Measurements from ENCODE around the gene CAPN14. TPM values are rescaled to one million over a fixed set of nuclear protein-coding genes. Genes with fewer than 3 reads are reported as not detected.

CAPN14 gene
- total RNA-seq, 1 donor from 2014 or later, result 10.3 TPM

- no peaks in the 10 kb centered on the region for H3K36me3 ChIP-seq (ENCODE audit: control insufficient read depth, insufficient read depth, low read length)
- FAIRE-seq (no peak), DNase-seq (ENCODE audit: low read depth) (no peak)
- no peak for TF ChIP-seq CTCF (IDR thresholded peaks at IDR 0.05; ENCODE audit: insufficient read depth, low read length, severe bottlenecking)
- H3K4me3 ChIP-seq (ENCODE audit: low read depth, low read length), result no peak overlapping the region
- no peaks in the 10 kb centered on the region for H3K27me3 ChIP-seq (ENCODE audit: control insufficient read depth, insufficient read depth, low read length)
These were observed 15.3 kb upstream of the CAPN14 start for GRCh38 chr2:31232586-31232985.

- no peaks in the 10 kb centered on the region for H3K27me3 ChIP-seq (ENCODE audit: control insufficient read depth, insufficient read depth, low read length)
- H3K4me3 ChIP-seq (ENCODE audit: low read depth, low read length), result no peak overlapping the region
- no peak for FAIRE-seq
- TF ChIP-seq CTCF (IDR thresholded peaks at IDR 0.05; ENCODE audit: insufficient read depth, low read length, severe bottlenecking), result no peak
- no peak for DNase-seq (ENCODE audit: low read depth)
- no peaks in the 10 kb centered on the region for H3K36me3 ChIP-seq (ENCODE audit: control insufficient read depth, insufficient read depth, low read length)
These were observed 14.4 kb upstream of the CAPN14 start for GRCh38 chr2:31231571-31232302.

GRCh38 chr2:31230751-31231150, 13.4 kb upstream of the CAPN14 start:
- Histone ChIP-seq H3K27me3 (ENCODE audit: control insufficient read depth, insufficient read depth, low read length) (no peaks in the 10 kb centered on the region), H3K36me3 (ENCODE audit: control insufficient read depth, insufficient read depth, low read length) (no peaks in the 10 kb centered on the region), H3K4me3 (ENCODE audit: low read depth, low read length) (no peak overlapping the region)
- FAIRE-seq, result no peak
- DNase-seq (ENCODE audit: low read depth), result no peak
- TF ChIP-seq CTCF (IDR thresholded peaks at IDR 0.05; ENCODE audit: insufficient read depth, low read length, severe bottlenecking), result no peak

DNA sequence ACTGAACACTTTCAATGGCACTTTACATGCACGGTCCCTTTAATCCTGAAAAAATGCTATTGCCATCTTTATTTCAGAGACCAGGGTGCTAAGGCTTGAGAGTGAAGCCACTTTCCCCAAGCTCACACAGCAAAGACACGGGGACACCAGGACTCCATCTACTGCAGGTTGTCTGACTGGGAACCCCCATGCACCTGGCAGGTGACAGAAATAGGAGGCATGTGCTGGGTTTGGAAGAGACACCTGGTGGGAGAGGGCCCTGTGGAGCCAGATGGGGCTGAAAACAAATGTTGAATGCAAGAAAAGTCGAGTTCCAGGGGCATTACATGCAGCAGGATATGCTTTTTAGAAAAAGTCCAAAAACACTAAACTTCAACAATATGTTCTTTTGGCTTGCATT, 11.4 kb upstream of the CAPN14 start:
- DNase-seq (ENCODE audit: low read depth) (no peak), FAIRE-seq (no peak)
- no peak for TF ChIP-seq CTCF (IDR thresholded peaks at IDR 0.05; ENCODE audit: insufficient read depth, low read length, severe bottlenecking)
- no peak overlapping the region for H3K4me3 ChIP-seq (ENCODE audit: low read depth, low read length)
- H3K36me3 ChIP-seq (ENCODE audit: control insufficient read depth, insufficient read depth, low read length), result no peaks in the 10 kb centered on the region
- H3K27me3 ChIP-seq (ENCODE audit: control insufficient read depth, insufficient read depth, low read length), result no peaks in the 10 kb centered on the region

DNA sequence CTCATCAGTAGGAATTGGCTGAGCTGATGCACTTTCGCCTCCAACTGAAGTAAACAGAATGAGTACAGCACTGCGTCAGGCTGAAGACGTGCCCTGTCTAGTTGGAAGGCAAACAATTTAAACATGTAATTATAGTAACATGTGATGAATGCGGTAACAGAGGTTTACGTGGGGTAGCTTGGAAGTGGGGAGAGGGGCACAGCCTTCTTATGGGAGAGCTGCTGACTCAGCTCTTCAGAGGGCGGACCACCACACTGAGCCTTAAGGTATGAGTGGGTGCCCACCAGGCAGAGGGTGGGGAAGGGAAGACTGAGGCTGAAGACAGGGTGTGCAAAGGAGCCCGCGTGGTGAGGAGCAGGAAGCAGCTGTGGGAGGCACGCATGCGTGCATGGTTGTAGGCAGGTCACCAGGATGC, 10.4 kb upstream of the CAPN14 start:
- FAIRE-seq, result no peak
- TF ChIP-seq CTCF (IDR thresholded peaks at IDR 0.05; ENCODE audit: insufficient read depth, low read length, severe bottlenecking), result no peak
- Histone ChIP-seq H3K4me3 (ENCODE audit: low read depth, low read length) (no peak overlapping the region), H3K27me3 (ENCODE audit: control insufficient read depth, insufficient read depth, low read length) (no peaks in the 10 kb centered on the region), H3K36me3 (ENCODE audit: control insufficient read depth, insufficient read depth, low read length) (no peaks in the 10 kb centered on the region)
- peak; percentile 93 for DNase-seq (ENCODE audit: low read depth)

DNA sequence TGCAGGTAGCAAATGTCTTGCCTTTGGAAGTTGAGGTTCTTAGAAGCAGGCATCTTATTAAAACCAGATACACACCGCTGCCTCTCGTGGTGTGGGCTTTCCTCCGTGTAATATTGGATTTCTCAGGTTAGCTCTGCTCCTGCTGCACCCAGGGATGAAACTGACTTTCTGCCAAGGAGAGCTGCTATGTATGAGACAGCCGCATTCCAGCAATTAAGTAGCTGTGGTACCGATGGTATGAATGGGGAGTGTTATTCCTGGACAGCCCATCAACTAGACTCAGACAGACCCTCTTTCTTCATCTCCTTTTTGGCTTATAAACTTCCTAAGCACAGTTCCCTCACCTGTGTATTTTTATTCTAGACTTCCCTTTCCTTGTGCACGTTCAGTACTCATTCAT, 9.8 kb upstream of the CAPN14 start:
- FAIRE-seq (no peak), DNase-seq (ENCODE audit: low read depth) (peak; percentile 37)
- H3K27me3 ChIP-seq (ENCODE audit: control insufficient read depth, insufficient read depth, low read length), result no peaks in the 10 kb centered on the region
- no peaks in the 10 kb centered on the region for H3K36me3 ChIP-seq (ENCODE audit: control insufficient read depth, insufficient read depth, low read length)
- H3K4me3 ChIP-seq (ENCODE audit: low read depth, low read length), result no peak overlapping the region
- no peak for TF ChIP-seq CTCF (IDR thresholded peaks at IDR 0.05; ENCODE audit: insufficient read depth, low read length, severe bottlenecking)
